Measurements from ENCODE around the gene COX7B.
"Not testable (repeated sequence)": the region's sequence is repeated elsewhere in the genome, so short reads cannot be mapped to it uniquely, and the experiment has no call there.

COX7B gene, protein sequence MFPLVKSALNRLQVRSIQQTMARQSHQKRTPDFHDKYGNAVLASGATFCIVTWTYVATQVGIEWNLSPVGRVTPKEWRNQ

DNA sequence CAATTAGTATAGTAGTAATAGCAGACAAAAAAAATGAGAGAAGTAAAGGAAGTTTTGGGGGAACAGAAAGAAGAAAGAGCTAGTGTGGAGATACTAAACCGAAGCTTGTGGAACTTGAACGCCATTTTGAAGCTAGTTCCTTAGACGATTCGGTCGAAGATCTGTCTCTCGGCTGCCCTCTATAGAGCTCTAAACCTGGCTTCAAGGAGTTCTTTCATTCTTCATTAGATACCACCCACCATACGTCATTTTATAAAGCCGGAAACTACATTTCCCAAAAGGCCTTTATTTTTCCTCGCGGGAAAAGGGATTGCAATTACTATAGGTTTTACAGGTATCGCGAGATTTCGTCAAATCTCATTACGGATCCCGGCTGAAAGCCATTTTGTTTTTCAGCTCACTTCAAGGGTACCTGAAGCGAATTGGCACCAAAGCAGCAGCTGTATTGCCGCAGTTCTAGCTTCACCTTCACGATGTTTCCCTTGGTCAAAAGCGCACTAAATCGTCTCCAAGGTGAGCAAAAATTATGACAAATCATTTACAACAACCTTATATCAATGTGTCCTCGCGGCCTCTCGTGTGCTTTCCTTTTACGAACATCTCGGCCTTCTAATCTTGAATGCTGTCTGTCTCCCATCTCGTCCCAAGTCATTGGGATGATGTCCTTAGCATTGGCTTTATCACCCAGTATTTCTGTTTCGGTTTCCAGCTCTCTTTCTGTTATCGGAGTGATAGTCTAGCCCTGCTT lies at the start of gene COX7B:
Gene COX7B, plus strand, starts transcription at position 388 of the 748 bp plus-strand sequence. Its CDS starts 86 bp downstream, at position 474.
- H3K4me3 ChIP-seq (ENCODE audit: low read depth, low read length) = peak within 1 kb of the TSS; percentile 67
- peak; percentile 84 for DNase-seq (ENCODE audit: low read depth)

DNA sequence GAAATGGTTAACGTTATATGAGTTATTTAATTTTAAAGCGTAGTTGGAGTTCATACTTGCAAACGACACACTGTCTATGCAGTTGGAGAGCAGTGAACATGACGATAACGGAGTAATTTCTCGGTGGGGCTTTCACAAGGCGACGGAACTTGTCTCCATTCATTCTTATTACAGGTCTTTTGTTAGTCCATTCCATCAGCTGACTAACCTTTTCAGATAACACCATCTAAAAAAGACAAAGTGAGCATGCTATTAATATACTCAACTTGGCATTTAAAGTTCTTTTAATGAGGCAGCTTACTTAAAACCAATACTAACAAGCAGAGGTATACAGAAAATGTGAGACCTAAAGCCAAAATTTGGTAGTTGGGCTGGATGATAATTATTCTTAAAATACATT lies 23.9 kb upstream of the COX7B start:
- H3K4me3 ChIP-seq (ENCODE audit: low read depth, low read length) = no peak overlapping the region
- DNase-seq (ENCODE audit: low read depth) = no peak

DNA sequence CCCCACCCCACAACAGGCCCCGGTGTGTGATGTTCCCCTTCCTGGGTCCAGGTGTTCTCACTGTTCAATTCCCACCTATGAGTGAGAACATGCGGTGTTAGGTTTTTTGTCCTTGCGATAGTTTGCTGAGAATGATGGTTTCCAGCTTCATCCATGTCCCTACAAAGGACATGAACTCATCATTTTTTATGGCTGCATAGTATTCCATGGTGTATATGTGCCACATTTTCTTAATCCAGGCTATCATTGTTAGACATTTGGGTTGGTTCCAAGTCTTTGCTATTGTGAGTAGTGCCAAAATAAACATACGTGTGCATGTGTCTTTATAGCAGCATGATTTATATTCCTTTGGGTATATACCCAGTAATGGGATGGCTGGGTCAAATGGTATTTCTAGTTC lies 17.9 kb upstream of the COX7B start:
- not testable (repeated sequence) for H3K4me3 ChIP-seq (ENCODE audit: low read depth, low read length); DNase-seq (ENCODE audit: low read depth)

DNA sequence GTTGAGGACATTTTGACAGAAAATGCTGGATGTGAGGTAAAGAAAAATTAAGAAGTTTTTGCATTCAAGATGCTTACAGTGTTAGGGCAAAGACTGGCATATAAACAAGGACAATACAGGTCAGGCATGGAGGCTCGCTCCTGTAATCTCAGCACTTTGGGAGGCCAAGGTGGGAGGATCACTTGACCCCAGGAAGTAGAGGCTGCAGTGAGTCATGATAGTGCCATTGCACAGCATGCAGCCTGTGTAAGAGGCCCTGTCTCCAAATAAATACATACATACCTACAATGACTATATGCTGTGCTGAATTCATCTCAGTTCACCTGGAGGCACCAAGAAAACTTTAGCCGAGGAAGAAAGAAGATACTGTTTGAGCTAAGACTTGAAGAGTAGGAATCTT lies 6.4 kb upstream of the COX7B start:
- DNase-seq (ENCODE audit: low read depth) = no peak
- H3K4me3 ChIP-seq (ENCODE audit: low read depth, low read length) = no peak overlapping the region

DNA sequence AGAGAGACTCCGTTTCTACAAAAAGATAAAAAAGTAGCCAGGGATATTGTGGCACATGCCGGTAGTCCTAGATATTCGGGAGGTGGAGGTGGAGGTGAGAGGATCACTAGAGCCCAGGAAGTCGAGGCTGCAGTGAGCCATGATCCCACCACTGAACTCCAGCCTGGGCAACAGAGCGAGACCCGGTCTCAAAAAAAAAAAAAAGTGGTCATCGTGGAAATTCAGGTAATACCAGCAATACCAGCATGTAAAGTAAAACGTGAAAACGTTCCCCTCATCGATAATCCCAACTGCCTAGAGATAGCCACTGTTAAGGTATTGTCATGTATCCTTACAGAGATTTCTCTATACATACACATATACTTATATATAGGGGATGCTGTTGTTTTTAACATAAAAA lies 5.6 kb upstream of the COX7B start:
- no peak for DNase-seq (ENCODE audit: low read depth)
- peak overlapping the region; percentile 70 for H3K4me3 ChIP-seq (ENCODE audit: low read depth, low read length)

DNA sequence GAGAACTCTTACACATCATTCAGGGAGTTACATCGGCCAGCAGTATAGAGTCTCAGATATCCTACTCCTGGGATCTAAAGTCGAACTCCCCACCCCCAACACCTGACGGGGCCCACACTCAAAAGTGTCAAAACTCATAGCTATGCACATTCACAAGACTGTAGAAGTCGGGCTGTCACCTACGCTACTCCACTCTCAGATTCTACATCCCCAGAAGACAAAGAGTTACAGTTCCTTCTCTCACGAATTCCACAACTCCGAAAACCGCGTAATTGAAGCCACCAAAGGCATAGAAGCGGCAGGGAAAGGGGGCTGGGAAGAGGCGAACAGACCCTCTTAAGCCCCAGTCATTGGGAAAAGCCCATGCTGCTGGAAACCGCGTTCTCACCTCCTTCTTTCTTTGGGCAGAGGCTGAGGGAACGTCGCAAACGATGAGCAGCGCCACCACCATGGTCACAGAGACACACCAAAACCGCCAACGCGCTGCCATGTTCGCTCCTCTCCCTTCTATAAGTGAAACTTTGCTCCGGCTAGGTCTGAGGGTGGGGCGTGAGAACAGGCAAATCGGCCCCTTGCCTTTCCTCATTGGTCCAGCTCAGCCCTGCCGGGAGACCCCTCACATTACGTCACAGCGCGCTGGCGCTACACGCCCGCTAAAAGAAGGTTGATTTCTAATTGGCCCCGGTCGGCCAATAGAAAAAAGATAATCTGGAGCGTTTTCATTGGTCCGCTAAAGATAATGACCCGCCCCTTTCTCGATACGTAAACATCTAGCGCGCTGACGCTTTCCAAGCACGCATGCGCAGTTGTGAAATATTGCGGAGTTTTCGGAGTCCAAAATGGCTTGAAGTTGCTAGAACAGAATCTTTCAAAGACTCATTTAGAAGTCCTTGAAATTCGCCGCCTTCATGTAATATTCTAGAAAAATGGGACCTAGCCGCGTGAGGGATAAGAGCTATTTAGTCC lies 4.1 kb upstream of the COX7B start, which contains the start of gene MAGT1:
Gene MAGT1, minus strand, starts transcription at position 515 of the 966 bp plus-strand sequence. Its CDS starts 25 bp downstream, at position 490.
- H3K4me3 ChIP-seq (ENCODE audit: low read depth, low read length) = peak within 1 kb of the TSS; percentile 70
- peak; percentile 89 for DNase-seq (ENCODE audit: low read depth)

DNA sequence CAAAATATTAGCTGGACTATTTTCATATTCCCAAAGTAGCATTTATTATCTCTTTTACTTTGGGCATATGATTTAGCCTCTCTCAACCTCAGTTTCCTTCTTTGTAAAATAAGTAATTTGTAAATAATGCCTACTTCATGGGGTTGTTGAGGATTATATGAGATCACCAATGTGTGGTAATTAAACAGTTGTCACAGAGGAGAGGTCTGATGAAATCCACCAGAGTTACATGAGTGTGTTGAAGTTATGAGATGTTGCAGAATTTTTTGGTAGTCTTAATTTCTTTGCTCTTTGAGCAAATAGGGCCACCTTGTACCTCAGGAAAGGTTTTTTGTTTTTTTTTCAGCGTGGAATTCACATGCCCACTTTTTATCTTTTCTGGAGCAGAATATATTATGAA lies 1.4 kb downstream of the COX7B start:
- no peak for DNase-seq (ENCODE audit: low read depth)
- H3K4me3 ChIP-seq (ENCODE audit: low read depth, low read length) = peak overlapping the region; percentile 67

DNA sequence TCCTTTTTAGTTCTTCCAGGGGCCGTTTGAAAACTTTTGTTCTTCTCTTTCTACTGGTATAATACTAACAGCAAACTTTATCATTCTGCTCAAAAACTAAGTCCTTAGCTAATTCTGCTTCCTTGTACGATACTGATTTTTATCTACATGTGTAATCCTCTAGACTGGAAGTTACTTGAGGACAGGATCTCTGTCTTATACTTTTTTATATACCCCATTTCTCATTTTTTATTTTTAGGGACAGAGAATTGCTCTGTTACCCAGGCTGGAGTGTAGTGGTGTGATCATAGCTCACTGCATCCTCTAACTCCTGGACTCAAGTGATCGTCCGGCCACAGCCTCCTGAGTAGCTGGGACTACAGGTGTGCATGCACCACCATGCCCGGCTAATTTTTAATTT lies 2.2 kb downstream of the COX7B start:
- no peak overlapping the region for H3K4me3 ChIP-seq (ENCODE audit: low read depth, low read length)
- DNase-seq (ENCODE audit: low read depth) = no peak

DNA sequence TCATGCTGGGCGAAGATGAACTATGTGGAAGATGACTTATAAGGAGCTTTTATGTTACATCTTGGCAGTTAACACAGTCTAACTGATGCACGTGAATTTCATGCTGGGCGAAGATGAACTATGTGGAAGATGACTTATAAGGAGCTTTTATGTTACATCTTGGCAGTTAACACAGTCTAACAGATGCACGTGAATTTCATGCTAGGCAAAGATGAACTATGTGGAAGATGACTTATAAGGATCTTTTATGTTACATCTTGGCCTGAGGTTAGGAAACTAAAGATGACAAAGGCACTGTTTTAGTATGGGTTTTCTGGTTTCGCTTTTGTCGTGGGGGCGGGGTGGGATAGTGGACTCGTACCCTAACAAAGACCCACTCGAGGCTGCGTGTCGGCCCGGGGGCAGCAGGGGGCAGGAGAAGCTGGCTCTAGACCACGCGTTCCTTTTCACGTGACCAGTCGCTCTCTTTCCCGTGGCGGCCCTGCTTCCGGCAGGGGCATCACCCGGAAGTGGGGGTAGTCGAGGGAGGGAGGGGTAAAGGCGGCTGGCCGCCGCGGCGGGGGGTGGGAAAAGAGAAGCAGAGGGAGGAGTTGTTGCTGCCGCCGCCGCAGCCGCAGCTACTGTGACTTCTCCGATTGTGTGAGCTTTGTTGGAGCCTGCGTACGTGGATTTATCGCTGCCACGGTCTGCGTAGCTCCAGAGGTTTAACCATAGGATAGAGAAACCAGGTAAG lies 11.0 kb downstream of the COX7B start, which contains the start of gene ATP7A:
Gene ATP7A, plus strand, starts transcription at position 586 of the 733 bp plus-strand sequence. CDS start 60,949 bp downstream, outside the sequence.
- H3K4me3 ChIP-seq (ENCODE audit: low read depth, low read length) = peak within 1 kb of the TSS; percentile 64
- DNase-seq (ENCODE audit: low read depth) = peak; percentile 58

DNA sequence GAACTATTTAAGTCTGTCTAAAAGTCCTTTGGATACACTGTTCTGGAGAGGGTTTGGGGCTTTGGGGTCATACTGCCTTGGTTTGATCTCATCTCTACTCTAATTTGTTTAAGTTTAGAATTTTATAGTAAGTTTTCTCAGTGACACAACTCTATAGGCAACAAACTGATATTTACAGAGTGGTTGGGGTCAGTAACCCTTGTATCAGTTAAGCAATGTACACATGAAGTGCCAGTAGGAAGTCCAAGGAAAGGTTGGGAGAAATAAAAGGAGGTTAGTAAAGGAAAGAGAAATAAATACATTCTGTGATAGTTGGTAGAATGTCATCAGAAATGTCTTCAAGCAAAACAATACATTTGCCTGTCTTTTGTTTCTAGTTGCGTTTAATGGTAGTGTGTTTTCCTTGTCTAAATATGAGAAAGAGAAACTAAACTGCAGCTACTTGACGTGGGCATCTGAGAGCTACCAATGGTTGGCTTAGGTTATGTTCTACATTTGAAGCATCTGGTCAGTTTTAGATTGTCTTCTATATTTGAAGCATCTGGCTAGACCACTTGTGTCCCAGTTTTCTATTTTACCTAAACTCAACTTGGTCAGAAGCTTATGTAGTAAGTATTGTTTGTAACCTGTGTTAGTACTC lies 18.1 kb downstream of the COX7B start:
- DNase-seq (ENCODE audit: low read depth) = no peak
- H3K4me3 ChIP-seq (ENCODE audit: low read depth, low read length) = no peak overlapping the region

DNA sequence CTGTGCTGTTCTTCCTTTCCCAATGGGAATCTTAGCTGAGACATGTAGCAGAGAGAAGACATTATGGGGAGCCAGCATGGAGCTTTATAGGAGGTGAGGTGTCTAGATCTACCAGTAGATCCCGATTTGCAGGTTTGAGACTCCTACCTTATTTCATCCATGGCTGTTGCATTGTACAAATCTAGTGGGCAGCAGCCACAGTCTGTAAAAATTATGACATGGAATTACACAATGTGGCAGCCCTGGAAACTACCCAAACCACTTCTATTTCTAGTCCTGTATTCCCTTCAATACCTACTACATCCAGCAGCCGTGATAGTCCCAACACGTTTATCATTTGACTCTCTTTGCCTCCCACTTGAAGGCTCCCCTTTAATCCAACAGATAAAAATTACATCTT lies 19.3 kb downstream of the COX7B start:
- no peak for DNase-seq (ENCODE audit: low read depth)

DNA sequence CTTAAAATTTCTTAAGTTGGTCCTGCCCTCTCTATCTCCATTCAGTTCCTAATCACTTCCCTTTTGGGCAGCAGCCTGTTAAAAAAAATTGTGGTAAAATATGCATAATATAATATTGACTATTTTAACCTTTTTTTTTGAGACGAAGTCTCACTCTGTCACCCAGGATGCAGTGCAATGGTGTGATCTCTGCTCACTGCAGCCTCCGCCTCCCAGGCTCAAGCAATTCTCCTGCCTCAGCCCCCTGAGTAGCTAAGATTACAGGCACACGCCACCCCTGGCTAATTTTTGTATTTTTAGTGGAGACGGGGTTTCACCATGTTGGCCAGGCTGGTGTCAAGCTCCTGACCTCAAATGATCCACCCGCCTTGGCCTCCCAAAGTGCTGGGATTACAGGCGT lies 20.1 kb downstream of the COX7B start:
- not testable (repeated sequence) for DNase-seq (ENCODE audit: low read depth); H3K4me3 ChIP-seq (ENCODE audit: low read depth, low read length)

More for the DNA sequence above, 19.3 kb downstream of the COX7B start:
- H3K4me3 ChIP-seq (ENCODE audit: low read depth, low read length) = no peak overlapping the region

DNA sequence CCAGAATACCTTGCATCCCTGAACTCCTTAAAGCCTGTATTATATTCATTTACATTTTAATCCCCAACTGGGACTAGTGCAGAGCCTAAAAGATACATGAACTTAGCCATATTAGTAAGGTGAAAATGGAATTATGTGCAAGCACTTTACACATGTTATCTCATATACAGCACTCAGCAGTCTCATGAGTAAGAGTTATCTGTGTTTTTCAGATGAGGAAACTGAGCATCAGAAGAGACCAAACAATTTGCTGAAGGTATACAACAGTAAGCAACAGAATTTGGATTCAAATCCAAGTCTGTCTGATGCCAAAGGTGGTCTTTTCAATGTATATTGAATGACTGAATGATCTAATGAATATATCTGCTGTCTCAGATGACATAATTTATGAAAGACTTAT lies 23.5 kb downstream of the COX7B start:
- no peak overlapping the region for H3K4me3 ChIP-seq (ENCODE audit: low read depth, low read length)
- DNase-seq (ENCODE audit: low read depth) = no peak

DNA sequence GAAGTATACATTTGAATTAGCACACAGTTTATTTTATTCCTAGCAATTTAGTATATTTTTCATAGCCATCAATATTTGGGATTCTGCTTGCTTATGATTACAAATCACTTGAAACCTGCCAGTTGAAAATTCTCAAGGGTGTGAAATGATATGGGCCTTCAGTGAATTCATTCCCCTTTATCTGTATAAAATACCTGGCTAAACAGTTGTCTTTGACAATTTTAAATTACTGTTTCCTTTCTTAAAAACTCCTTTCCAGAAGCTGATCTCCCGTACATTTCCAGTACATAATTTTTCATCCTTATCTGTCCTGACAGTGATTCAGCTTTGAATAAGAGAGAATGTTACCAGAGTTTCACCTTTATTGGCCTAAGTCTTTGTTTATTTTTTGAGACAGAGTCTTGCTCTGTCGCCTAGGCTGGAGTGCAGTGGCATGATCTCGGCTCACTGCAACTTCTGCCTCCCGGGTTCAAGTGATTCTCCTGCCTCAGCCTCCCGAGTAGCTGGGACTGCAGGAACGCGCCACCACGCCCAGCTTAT lies 25.1 kb downstream of the COX7B start:
- no peak overlapping the region for H3K4me3 ChIP-seq (ENCODE audit: low read depth, low read length)
- no peak for DNase-seq (ENCODE audit: low read depth)

DNA sequence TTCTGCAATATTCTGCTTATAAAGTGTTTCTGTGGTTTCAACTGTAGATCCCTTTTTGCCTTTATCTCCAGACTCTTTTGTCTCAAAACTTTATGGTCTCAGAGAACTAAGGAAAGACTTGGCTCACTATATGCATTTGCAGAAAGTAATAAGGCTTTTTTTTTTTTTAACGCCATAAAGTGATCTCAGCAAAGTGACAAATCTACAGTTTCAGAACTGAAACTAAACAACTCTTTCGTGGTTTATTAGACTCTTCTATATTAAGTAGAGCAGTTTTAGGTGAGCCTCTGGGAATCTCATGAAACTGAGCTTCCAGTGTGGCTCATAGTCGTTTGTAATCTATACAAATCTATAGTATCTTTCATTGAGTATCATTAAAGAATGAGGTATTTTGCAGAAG lies 26.5 kb downstream of the COX7B start:
- no peak overlapping the region for H3K4me3 ChIP-seq (ENCODE audit: low read depth, low read length)
- DNase-seq (ENCODE audit: low read depth) = no peak

DNA sequence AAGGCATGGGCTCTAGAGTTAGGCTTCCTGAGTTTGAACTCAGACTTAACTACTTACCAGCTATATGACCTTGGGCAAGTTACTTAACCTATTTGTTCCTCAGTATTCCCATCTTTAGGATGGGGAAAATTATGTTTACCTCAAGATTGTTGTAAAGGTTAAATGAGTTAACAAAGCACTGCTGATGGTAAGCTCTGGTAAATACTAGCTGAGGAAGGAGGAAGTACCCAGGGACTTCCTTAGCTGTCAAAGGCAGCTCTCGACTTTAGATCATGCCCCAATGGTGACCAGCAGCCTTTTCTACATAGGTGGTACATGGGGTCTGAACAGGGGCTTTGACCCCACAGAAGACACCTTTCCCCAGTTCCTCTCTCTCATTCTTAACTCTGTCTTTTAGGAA lies 31.3 kb downstream of the COX7B start:
- no peak for DNase-seq (ENCODE audit: low read depth)
- H3K4me3 ChIP-seq (ENCODE audit: low read depth, low read length) = no peak overlapping the region

DNA sequence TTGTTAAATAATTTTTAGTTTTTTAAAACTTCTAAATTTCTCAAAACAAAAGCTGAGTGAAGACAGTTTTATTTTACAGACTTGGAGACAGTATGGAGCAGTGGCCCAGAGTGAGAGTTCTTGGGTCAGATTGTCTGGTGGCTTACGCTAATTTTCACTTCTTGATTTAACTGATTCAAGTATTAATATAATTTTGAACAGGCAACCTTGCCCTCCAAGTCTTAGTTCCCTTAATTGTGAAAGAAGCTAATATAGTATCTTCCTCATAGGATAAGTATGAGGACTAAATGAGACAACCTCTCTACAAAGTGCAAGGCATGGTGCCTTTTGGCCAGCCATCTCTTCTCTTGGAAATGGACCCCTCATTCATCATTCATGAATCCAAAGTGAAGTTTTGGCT lies 36.6 kb downstream of the COX7B start:
- DNase-seq (ENCODE audit: low read depth) = no peak
- H3K4me3 ChIP-seq (ENCODE audit: low read depth, low read length) = no peak overlapping the region

DNA sequence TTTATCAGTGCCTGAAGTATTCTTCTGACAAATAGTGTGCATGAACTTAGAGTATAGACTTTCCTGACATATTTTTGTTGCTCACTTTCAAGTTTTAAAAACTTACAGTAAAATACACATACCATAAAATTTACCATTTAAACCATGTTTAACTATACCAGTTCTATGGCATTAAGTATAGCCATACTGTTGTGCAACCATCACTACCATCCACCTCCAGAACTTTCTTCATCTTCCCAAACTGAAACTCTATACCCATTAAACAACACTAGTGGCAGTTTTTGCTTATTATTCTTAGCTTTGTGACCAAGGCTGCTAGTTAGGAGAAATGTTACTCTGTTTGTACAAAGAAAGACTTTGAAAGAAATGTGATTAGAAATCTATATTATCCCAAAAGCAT lies 37.0 kb downstream of the COX7B start:
- no peak for DNase-seq (ENCODE audit: low read depth)

DNA sequence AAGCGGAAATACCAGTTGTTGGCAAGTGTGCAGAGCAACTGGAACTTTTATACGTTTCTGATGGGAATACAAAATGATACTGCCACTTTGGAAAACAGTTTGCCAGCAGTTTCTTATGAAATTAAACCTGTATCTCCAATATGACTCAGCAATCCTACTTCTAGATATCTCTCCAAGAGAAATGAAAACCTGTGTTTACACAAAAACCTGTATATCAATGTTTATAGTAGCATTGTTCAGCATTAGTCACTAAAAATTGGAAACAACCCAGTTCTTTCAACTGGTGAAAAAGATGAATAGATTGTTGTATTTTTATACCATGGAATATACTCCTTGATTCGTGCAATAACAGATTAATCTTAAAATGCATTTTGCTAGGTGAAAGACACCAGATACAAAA lies 38.0 kb downstream of the COX7B start:
- H3K4me3 ChIP-seq (ENCODE audit: low read depth, low read length) = no peak overlapping the region
- no peak for DNase-seq (ENCODE audit: low read depth)

More for the DNA sequence above, 37.0 kb downstream of the COX7B start:
- no peak overlapping the region for H3K4me3 ChIP-seq (ENCODE audit: low read depth, low read length)

Data from skeletal muscle cell (primary cell).